Measurements from ENCODE around the gene ZEB2. TPM values are rescaled to one million over a fixed set of nuclear protein-coding genes. Genes with fewer than 3 reads are reported as not detected.

The ZEB2 gene
- total and polyA plus RNA-seq, 2 donors (not counting 3 experiments of a cell fraction or from before 2014, with no cell fraction given) = 17.9 to 49.6 TPM

- Histone ChIP-seq H3K27ac (ENCODE audit: insufficient read depth, low read depth, low read length) (no peak overlapping the region), H3K4me3 (replicated peaks in 1 of 3; ENCODE audit: insufficient read depth in 1 of 3, low read depth in 1 of 3, low read length in 3 of 3) (no peak overlapping the region), H3K9me3 (replicated peaks; ENCODE audit: control insufficient read depth, insufficient read depth, low read length) (no peaks in the 10 kb centered on the region), H3K4me2 (ENCODE audit: insufficient read depth, low read length) (no peak overlapping the region), H3K79me2 (ENCODE audit: control insufficient read depth, insufficient read depth, low read length) (peaks cover 8% of the 10 kb centered on the region), H3K9ac (replicated peaks; ENCODE audit: extremely low read depth, insufficient read depth, low read length) (no peak overlapping the region), H3K36me3 (ENCODE audit: control insufficient read depth in 2 of 2, extremely low read depth in 1 of 2, insufficient read depth in 2 of 2, low read length in 2 of 2) (no peaks in the 10 kb centered on the region), H3K9me1 (replicated peaks; ENCODE audit: control insufficient read depth, extremely low read depth, insufficient read depth, low read length) (no peaks in the 10 kb centered on the region), H3K27me3 (ENCODE audit: control insufficient read depth in 2 of 2, insufficient read depth in 2 of 2, low read length in 2 of 2) (no peaks in the 10 kb centered on the region), H4K20me1 (replicated peaks; ENCODE audit: control insufficient read depth, extremely low read depth, insufficient read depth, low read length) (no peaks in the 10 kb centered on the region), H2AFZ (ENCODE audit: low read depth, low read length) (no peak overlapping the region), H3K4me1 (ENCODE audit: control insufficient read depth, extremely low read depth, insufficient read depth, low read length) (peaks cover 26% of the 10 kb centered on the region)
- no peak for TF ChIP-seq POLR2AphosphoS5 (IDR thresholded peaks at IDR 0.05; ENCODE audit: insufficient read depth, low read depth, low read length)
- no peak for TF ChIP-seq MAX (IDR thresholded peaks at IDR 0.05; ENCODE audit: insufficient read depth, insufficient read length)
- TF ChIP-seq GATA2 (IDR thresholded peaks at IDR 0.05; ENCODE audit: insufficient read depth, insufficient read length, low read depth, low read length) = no peak
- TF ChIP-seq CTCF (IDR thresholded peaks at IDR 0.05; ENCODE audit: extremely low read depth in 1 of 2, insufficient read depth in 1 of 2, low read depth in 1 of 2, low read length in 2 of 2) = peak; percentile 8 to 12
- ChIA-PET POLR2A (no interaction called here), CTCF (interaction anchor here (1.0 to 3.8 kb wide), 5 partner anchors 11 to 96 kb away, joined by 3 to 29 read pairs (median 4); partner anchors contain the start of gene ZEB2)
- intact Hi-C loops (cut with micrococcal nuclease) = no loop called here
- dilution Hi-C loops (cut with MboI; ENCODE audit: extremely low pct_ligation_motif_present, low sequenced_read_pairs) = no loop called here
- DNase-seq (ENCODE audit: low read depth, low spot score) (no peak), FAIRE-seq (no peak)
- BruUV-seq (replicated peaks) = no TSS peak
These were observed 70.9 kb downstream of the ZEB2 start for GRCh38 chr2:144449028-144449406.

All from endothelial cell of umbilical vein (primary cell).